AG04449 (cell line): ENCODE results near the gene PLCL1.

ENCODE experiments used
- CTCF ChIA-PET: fragments of 350-600 bp; formaldehyde crosslinking; extraction: SDS; loops from one replicate; lab custom pipeline; 2021; ENCODE audit warnings: antibody characterized with exemption; lab: Yijun Ruan, JAX
- POLR2A ChIA-PET: fragments of 400-600, 350-600 bp; formaldehyde crosslinking; extraction: SDS; loops from one replicate; lab custom pipeline; 2020; ENCODE audit warnings: antibody characterized with exemption, inconsistent platforms; lab: Yijun Ruan, JAX
- DNase-seq: peaks from one replicate; pipeline ENCODE4 v3.0.0-alpha.2; 2010; ENCODE audit warnings: low read depth, low spot score
- H3K4me3 ChIP-seq: 2 replicates; pipeline ENCODE4 v1.5.1; 2011; ENCODE audit warnings: low read depth, mild to moderate bottlenecking, control low read depth, low read length
- TF ChIP-seq, protein P1 (sequence below): IDR thresholded peaks from one replicate; pipeline ENCODE4 v1.5.1; 2011; ENCODE audit warnings: mild to moderate bottlenecking, moderate library complexity, low read length, control low read depth, inconsistent platforms; ENCODE audit not compliant: insufficient read depth; ENCODE audit errors: missing control alignments

The PLCL1 gene

DNA sequence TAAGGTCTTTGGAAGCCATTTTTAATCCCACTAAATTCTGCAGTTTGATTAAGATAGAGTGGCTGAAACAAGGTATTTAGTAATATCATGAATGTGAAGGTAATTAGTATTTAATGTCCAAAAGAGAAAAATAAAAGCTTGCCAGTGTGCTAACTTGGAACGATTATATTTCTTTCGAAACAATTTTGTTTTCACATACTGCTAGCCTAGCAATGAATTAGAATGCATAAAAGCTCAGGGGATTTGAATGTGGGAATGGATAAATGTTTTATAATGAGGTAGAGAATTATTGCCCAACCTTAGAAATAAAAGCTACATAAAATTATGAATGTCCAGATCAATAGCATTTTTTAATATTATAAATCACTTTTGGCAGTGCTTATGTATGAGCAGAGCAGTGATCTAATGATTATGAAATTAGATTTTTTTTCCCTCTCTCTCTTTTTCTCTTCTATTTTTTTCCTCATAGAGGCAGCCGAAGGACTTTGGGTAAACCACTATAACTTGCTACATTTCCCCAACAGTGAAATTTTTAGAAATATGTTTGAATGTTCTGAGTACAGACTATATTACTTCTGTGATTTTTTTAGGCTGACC is 75.5 kb downstream of the PLCL1 start:
- CTCF ChIA-PET = no interaction called here
- DNase-seq = no peak
- POLR2A ChIA-PET = no interaction called here
- H3K4me3 ChIP-seq = no peak overlapping the region
- TF ChIP-seq, protein P1, sequence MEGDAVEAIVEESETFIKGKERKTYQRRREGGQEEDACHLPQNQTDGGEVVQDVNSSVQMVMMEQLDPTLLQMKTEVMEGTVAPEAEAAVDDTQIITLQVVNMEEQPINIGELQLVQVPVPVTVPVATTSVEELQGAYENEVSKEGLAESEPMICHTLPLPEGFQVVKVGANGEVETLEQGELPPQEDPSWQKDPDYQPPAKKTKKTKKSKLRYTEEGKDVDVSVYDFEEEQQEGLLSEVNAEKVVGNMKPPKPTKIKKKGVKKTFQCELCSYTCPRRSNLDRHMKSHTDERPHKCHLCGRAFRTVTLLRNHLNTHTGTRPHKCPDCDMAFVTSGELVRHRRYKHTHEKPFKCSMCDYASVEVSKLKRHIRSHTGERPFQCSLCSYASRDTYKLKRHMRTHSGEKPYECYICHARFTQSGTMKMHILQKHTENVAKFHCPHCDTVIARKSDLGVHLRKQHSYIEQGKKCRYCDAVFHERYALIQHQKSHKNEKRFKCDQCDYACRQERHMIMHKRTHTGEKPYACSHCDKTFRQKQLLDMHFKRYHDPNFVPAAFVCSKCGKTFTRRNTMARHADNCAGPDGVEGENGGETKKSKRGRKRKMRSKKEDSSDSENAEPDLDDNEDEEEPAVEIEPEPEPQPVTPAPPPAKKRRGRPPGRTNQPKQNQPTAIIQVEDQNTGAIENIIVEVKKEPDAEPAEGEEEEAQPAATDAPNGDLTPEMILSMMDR = no peak

GRCh38 chr2:197883354-197884032 is 79.1 kb downstream of the PLCL1 start:
- peak; percentile 51 for DNase-seq
- TF ChIP-seq, protein P1 = no peak
- no peak overlapping the region for H3K4me3 ChIP-seq
- CTCF ChIA-PET = no interaction called here
- POLR2A ChIA-PET = no interaction called here

DNA sequence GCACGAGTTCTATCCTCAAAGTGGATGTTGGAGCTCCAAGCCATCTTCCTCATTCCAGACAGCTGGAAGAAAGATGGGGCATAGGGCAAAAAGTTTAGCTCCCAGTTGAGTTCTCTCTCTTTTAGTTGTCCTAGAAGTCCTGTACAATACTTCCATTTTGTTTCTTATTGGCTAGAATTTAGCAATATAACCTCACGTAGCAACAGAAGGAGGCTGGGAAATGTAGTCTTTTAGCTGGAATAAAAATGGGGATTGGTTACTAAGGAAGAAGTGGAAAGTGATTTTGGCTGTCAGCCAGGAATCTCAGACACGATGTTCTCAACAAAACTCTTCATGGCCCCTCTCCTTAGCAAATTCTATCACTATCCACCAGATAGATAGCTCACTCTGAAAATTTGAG is 79.9 kb downstream of the PLCL1 start:
- no peak for DNase-seq
- H3K4me3 ChIP-seq = no peak overlapping the region
- TF ChIP-seq, protein P1 = no peak
- ChIA-PET CTCF (no interaction called here), POLR2A (no interaction called here)

GRCh38 chr2:197885126-197885525 is 80.7 kb downstream of the PLCL1 start:
- CTCF ChIA-PET = no interaction called here
- no peak for DNase-seq
- POLR2A ChIA-PET = no interaction called here
- TF ChIP-seq, protein P1 = no peak
- no peak overlapping the region for H3K4me3 ChIP-seq

GRCh38 chr2:197885587-197885986 is 81.2 kb downstream of the PLCL1 start:
- ChIA-PET POLR2A (no interaction called here), CTCF (no interaction called here)
- no peak for DNase-seq
- TF ChIP-seq, protein P1 = no peak
- H3K4me3 ChIP-seq = no peak overlapping the region

- ChIA-PET CTCF (interaction anchor here (1.9 kb wide), 1 partner anchor 11 kb away, joined by 5 read pairs; no protein-coding TSS in a partner anchor), POLR2A (no interaction called here)
- no peak for DNase-seq
- no peak overlapping the region for H3K4me3 ChIP-seq
- TF ChIP-seq, protein P1 = no peak
Observed at GRCh38 chr2:197888321-197888720, 83.9 kb downstream of the PLCL1 start.
